ENCODE results near the gene OSM.

DNA sequence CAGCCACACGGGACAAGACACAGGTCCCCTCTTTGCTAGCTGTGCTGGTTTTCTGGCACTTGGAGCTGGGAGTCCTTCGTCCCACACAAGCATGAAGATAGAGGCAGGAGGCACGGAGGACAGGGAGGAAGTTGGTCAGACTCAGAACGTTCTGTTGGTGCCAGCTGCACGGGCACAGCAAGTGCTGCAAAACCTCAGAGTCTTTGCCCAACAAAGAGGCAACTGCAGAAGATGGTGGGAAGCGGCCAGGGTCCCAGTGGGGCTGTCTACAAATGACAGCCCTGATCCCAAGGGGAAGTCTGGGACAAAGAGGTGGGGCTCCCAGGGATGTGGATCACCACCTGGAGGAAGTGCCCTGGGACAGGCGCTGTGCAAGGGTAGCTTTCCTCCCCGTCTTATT, 9.4 kb upstream of the OSM start:
- TF ChIP-seq CHD4 (IDR thresholded peaks at IDR 0.05; ENCODE audit: borderline replicate concordance) (no peak), BHLHE40 (IDR thresholded peaks at IDR 0.05; ENCODE audit: low read depth, low read length) (no peak), CTCF (IDR thresholded peaks at IDR 0.05) (no peak), TP53 (CRISPR knock-in tag; IDR thresholded peaks at IDR 0.05) (no peak), POLR2A (IDR thresholded peaks at IDR 0.05; ENCODE audit: low read length) (no peak), ZNF302 (CRISPR knock-in tag; IDR thresholded peaks at IDR 0.05) (no peak), EP300 (IDR thresholded peaks at IDR 0.05) (no peak), KDM5A (IDR thresholded peaks at IDR 0.05) (no peak), RFX5 (IDR thresholded peaks at IDR 0.05) (no peak), RARB (CRISPR knock-in tag; IDR thresholded peaks at IDR 0.05) (no peak), KDM1A (IDR thresholded peaks at IDR 0.05; ENCODE audit: low read depth) (no peak)

All from A549 (cell line).